OCI-LY7 (cell line): Measurements from ENCODE around the gene SNRK. TPM values are rescaled to one million over a fixed set of nuclear protein-coding genes. Genes with fewer than 3 reads are reported as not detected.

Experiments used
- BruUV-seq: library from RNA; stranded (reverse); fragments of 400-500 nt; replicated peaks from 2 replicates; lab custom pipeline; 2021; lab: Mats Ljungman, UMichigan
- CTCF ChIA-PET: fragments of 300-600 bp; sonication (Branson Sonifier 250); formaldehyde crosslinking; loops from one replicate; lab custom pipeline; 2022; ENCODE audit warnings: antibody characterized with exemption; ENCODE audit not compliant: unreplicated experiment; lab: Charles Lee
- POLR2A ChIA-PET: fragments of 300-600 bp; sonication (Branson Sonifier 250); formaldehyde crosslinking; loops from one replicate; lab custom pipeline; 2022; ENCODE audit warnings: antibody characterized with exemption; lab: Charles Lee
- DNase-seq: peaks from one replicate; pipeline ENCODE4 v3.0.0-alpha.2; 2015; ENCODE audit warnings: low spot score
- H2AFZ ChIP-seq: fragments of 200-600 bp; sonication (generic), shearing (Covaris generic); 2 replicates; pipeline ENCODE4 v1.6.1; 2014; ENCODE audit warnings: mild to moderate bottlenecking, antibody characterized with exemption, low read length, moderate library complexity
- H3K27ac ChIP-seq: fragments of 200-600 bp; sonication (generic); 2 replicates; pipeline ENCODE4 v1.5.1; 2014; ENCODE audit warnings: mixed run types, low read depth, mild to moderate bottlenecking, moderate library complexity, low read length, inconsistent platforms; ENCODE audit not compliant: poor library complexity, severe bottlenecking
- H3K36me3 ChIP-seq: fragments of 200-600 bp; sonication (generic); 2 replicates; pipeline ENCODE4 v1.6.1; 2014; ENCODE audit warnings: mild to moderate bottlenecking, antibody characterized with exemption, low read length, moderate library complexity, mixed read lengths; ENCODE audit not compliant: insufficient read depth
- H3K4me1 ChIP-seq: fragments of 200-600 bp; sonication (generic); 2 replicates; pipeline ENCODE4 v1.5.1; 2014; ENCODE audit warnings: mild to moderate bottlenecking, low read length; ENCODE audit not compliant: insufficient read depth, poor library complexity, severe bottlenecking
- H3K4me2 ChIP-seq: fragments of 200-600 bp; sonication (generic); 2 replicates; pipeline ENCODE4 v1.6.1; 2014; ENCODE audit warnings: mild to moderate bottlenecking, low read length
- H3K4me3 ChIP-seq: fragments of 200-600 bp; sonication (generic); 2 replicates; pipeline ENCODE4 v1.5.1; 2014; ENCODE audit warnings: mild to moderate bottlenecking, low read depth, low read length; ENCODE audit not compliant: poor library complexity, severe bottlenecking
- H3K79me2 ChIP-seq: fragments of 200-600 bp; sonication (generic); 2 replicates; pipeline ENCODE4 v1.6.1; 2016; ENCODE audit warnings: low read depth, mild to moderate bottlenecking, low read length, moderate library complexity, mixed read lengths; ENCODE audit not compliant: insufficient read depth
- H3K9me2 ChIP-seq: fragments of 200-600 bp; sonication (generic); 2 replicates; pipeline ENCODE4 v1.6.1; 2016; ENCODE audit warnings: mild to moderate bottlenecking, low read length, mixed read lengths; ENCODE audit not compliant: insufficient read depth
- H3K9me3 ChIP-seq: fragments of 200-600 bp; sonication (generic); 2 replicates; pipeline ENCODE4 v1.6.1; 2014; ENCODE audit warnings: mild to moderate bottlenecking, mixed run types, low read length, mixed read lengths
- H4K20me1 ChIP-seq: fragments of 200-600 bp; sonication (generic); 2 replicates; pipeline ENCODE4 v1.6.1; 2014; ENCODE audit warnings: mild to moderate bottlenecking, antibody characterized with exemption, low read length, moderate library complexity, mixed read lengths; ENCODE audit not compliant: insufficient read depth
- CTCF ChIP-seq: fragments of 200-600 bp; sonication (generic); conservative IDR thresholded peaks from 2 replicates; pipeline ENCODE4 v1.5.1; 2014; ENCODE audit warnings: mild to moderate bottlenecking, antibody characterized with exemption, low read length, moderate library complexity, mixed read lengths
- EZH2phosphoT487 ChIP-seq: fragments of 200-600 bp; sonication (generic); IDR thresholded peaks from 2 replicates; pipeline ENCODE4 v1.6.1; 2018; ENCODE audit warnings: low read depth, borderline replicate concordance, mild to moderate bottlenecking, mixed run types, antibody characterized with exemption, low read length, moderate library complexity, mixed read lengths
- intact Hi-C: fragments of 100-400 bp; cut with micrococcal nuclease; formaldehyde crosslinking; loops from one replicate; pipeline ENCODE4 v1.10.0; 2022; ENCODE audit not compliant: unreplicated experiment
- total RNA-seq, 2 experiments: library from RNA; depleted of rRNA in 1 of 2; stranded (reverse); fragments of >200 nt in 1 of 2; shearing (Covaris generic) in 1 of 2; gene quantifications; 2 replicates each; pipeline ENCODE4 v1.2.3, GENCODE V29; 2014 to 2022

Gene SNRK
- total RNA-seq, 2 experiments from 2014 or later = 15.5 TPM

GRCh38 chr3:43400167-43400566 is 113.8 kb downstream of the SNRK start:
- no peaks in the 10 kb centered on the region for H4K20me1 ChIP-seq
- H3K79me2 ChIP-seq = no peaks in the 10 kb centered on the region
- no peak overlapping the region for H3K27ac ChIP-seq
- ChIA-PET CTCF (no interaction called here), POLR2A (no interaction called here)
- H3K4me3 ChIP-seq = no peak overlapping the region
- no peak for DNase-seq
- no peak overlapping the region for H3K4me2 ChIP-seq
- no peaks in the 10 kb centered on the region for H3K9me2 ChIP-seq
- intact Hi-C loops = no loop called here
- H2AFZ ChIP-seq = no peak overlapping the region
- no TSS peak for BruUV-seq
- no peaks in the 10 kb centered on the region for H3K9me3 ChIP-seq
- no peaks in the 10 kb centered on the region for H3K4me1 ChIP-seq
- no peak for TF ChIP-seq CTCF
- TF ChIP-seq EZH2phosphoT487 = no peak
- H3K36me3 ChIP-seq = no peaks in the 10 kb centered on the region

Other genes with a start within 250 kb of the SNRK start
- not detected in 2 replicates for gene POMGNT2, start 180.5 kb upstream of the SNRK start, total RNA-seq (2014; rRNA removed; shearing (Covaris generic))
- gene POMGNT2, start 180.5 kb upstream of the SNRK start, total RNA-seq (2022) = not detected in 2 replicates